Activated B cell treated with CpG ODN at 0.5 μM for 24 hours (primary cell): Measurements from ENCODE around the gene ZBTB14. TPM values are rescaled to one million over a fixed set of nuclear protein-coding genes. Genes with fewer than 3 reads are reported as not detected.
A peak's percentile ranks its signal among the peaks of the same experiment; 100 is the strongest.

Source experiments
- ATAC-seq: fragments of 200-7000 bp; cut with Tn5 transposase; one replicate; pipeline ENCODE4 v1.10.0; 2021; ENCODE audit warnings: low read depth, mild to moderate bottlenecking, moderate library complexity
- CTCF ChIA-PET: fragments of 350-600 bp; sonication (Branson Sonifier 250); formaldehyde crosslinking; loops from one replicate; lab custom pipeline; 2021; ENCODE audit warnings: antibody characterized with exemption; lab: Charles Lee
- POLR2A ChIA-PET: fragments of 350-600 bp; sonication (Branson Sonifier 250); formaldehyde crosslinking; loops from one replicate; lab custom pipeline; 2021; ENCODE audit warnings: antibody characterized with exemption; lab: Charles Lee
- DNase-seq: peaks from one replicate; pipeline ENCODE4 v3.0.0; 2022
- H3K27ac Mint-ChIP-seq: one replicate; pipeline ENCODE4 v1.8.0; 2020; ENCODE audit warnings: mixed read lengths
- H3K27me3 Mint-ChIP-seq: one replicate; pipeline ENCODE4 v1.8.0; 2021; ENCODE audit warnings: mixed read lengths
- H3K36me3 Mint-ChIP-seq: one replicate; pipeline ENCODE4 v1.8.0; 2021; ENCODE audit warnings: low read depth, mixed read lengths
- H3K4me1 Mint-ChIP-seq: one replicate; pipeline ENCODE4 v1.8.0; 2021; ENCODE audit warnings: mixed read lengths
- H3K4me3 Mint-ChIP-seq: one replicate; pipeline ENCODE4 v1.8.0; 2020; ENCODE audit warnings: mild to moderate bottlenecking, mixed read lengths
- H3K9me3 Mint-ChIP-seq: one replicate; pipeline ENCODE4 v1.8.0; 2020; ENCODE audit warnings: mixed read lengths
- CTCF ChIP-seq: fragments of 200-600 bp; IDR thresholded peaks from one replicate; pipeline ENCODE4 v1.8.0; 2022; ENCODE audit warnings: antibody characterized with exemption, mild to moderate bottlenecking
- intact Hi-C: fragments of 100-400 bp; cut with micrococcal nuclease; formaldehyde crosslinking; loops from one replicate; pipeline ENCODE4 v1.15.1; 2024
- total RNA-seq: library from RNA; stranded (reverse); gene quantifications from 2 replicates; pipeline ENCODE4 v1.2.3, GENCODE V29; 2022

Gene ZBTB14
- total RNA-seq, 1 donor from 2014 or later: 19.4 TPM

GRCh38 chr18:5317186-5317585, 21.7 kb upstream of the ZBTB14 start:
- Mint-ChIP-seq H3K4me1 (no peaks in the 10 kb centered on the region), H3K27me3 (no peaks in the 10 kb centered on the region), H3K27ac (no peak overlapping the region), H3K4me3 (no peak overlapping the region), H3K36me3 (no peaks in the 10 kb centered on the region), H3K9me3 (no peaks in the 10 kb centered on the region)
- no peak for TF ChIP-seq CTCF
- POLR2A ChIA-PET: no interaction called here
- CTCF ChIA-PET: no interaction called here
- ATAC-seq (no peak), DNase-seq (no peak)
- intact Hi-C loops: no loop called here

- POLR2A ChIA-PET: no interaction called here
- no peak for TF ChIP-seq CTCF
- Mint-ChIP-seq H3K36me3 (no peaks in the 10 kb centered on the region), H3K9me3 (no peaks in the 10 kb centered on the region), H3K27me3 (no peaks in the 10 kb centered on the region), H3K4me1 (peaks cover 4% of the 10 kb centered on the region), H3K27ac (no peak overlapping the region), H3K4me3 (no peak overlapping the region)
- CTCF ChIA-PET: no interaction called here
- ATAC-seq (no peak), DNase-seq (no peak)
- intact Hi-C loops: no loop called here
Observed at GRCh38 chr18:5315838-5316237, 20.3 kb upstream of the ZBTB14 start.

- Mint-ChIP-seq H3K4me1 (peaks cover 17% of the 10 kb centered on the region), H3K9me3 (no peaks in the 10 kb centered on the region), H3K27ac (no peak overlapping the region), H3K4me3 (no peak overlapping the region), H3K36me3 (no peaks in the 10 kb centered on the region), H3K27me3 (no peaks in the 10 kb centered on the region)
- CTCF ChIA-PET: interaction anchor here (0.8 kb wide), 1 partner anchor 10 kb away, joined by 3 read pairs; no protein-coding TSS in a partner anchor
- DNase-seq (no peak), ATAC-seq (no peak)
- TF ChIP-seq CTCF: no peak
- POLR2A ChIA-PET: interaction anchor here (1.4 to 1.5 kb wide), 2 partner anchors 15 to 16 kb away, joined by 5 to 6 read pairs; partner anchors contain the start of gene ZBTB14
- intact Hi-C loops: no loop called here
Observed at GRCh38 chr18:5311301-5311989, 15.9 kb upstream of the ZBTB14 start.

- peak overlapping the region; percentile 85 for H3K27ac Mint-ChIP-seq
- POLR2A ChIA-PET: interaction anchor here (0.7 to 2.6 kb wide), 3 partner anchors 14 to 72 kb away, joined by 5 to 14 read pairs (median 6); partner anchors contain the start of gene ZBTB14
- ATAC-seq: peak; percentile 95
- CTCF ChIA-PET: interaction anchor here (1.0 kb wide), 1 partner anchor 73 kb away, joined by 5 read pairs; no protein-coding TSS in a partner anchor
- no peak for TF ChIP-seq CTCF
- no peaks in the 10 kb centered on the region for H3K9me3 Mint-ChIP-seq
- intact Hi-C loops: loop anchor here (1.0 kb wide), 2 partner anchors 14 to 72 kb away; no protein-coding TSS in a partner anchor
- peaks cover 17% of the 10 kb centered on the region for H3K4me1 Mint-ChIP-seq
- no peak for DNase-seq
- no peaks in the 10 kb centered on the region for H3K36me3 Mint-ChIP-seq
- no peaks in the 10 kb centered on the region for H3K27me3 Mint-ChIP-seq
- H3K4me3 Mint-ChIP-seq: peak overlapping the region; percentile 69
Observed at GRCh38 chr18:5309888-5310470, 14.5 kb upstream of the ZBTB14 start.

GRCh38 chr18:5305835-5306234, 10.3 kb upstream of the ZBTB14 start:
- H3K4me1 Mint-ChIP-seq: peaks cover 14% of the 10 kb centered on the region
- TF ChIP-seq CTCF: no peak
- ChIA-PET CTCF (no interaction called here), POLR2A (interaction anchor here (1.3 to 2.1 kb wide), 2 partner anchors 9 to 11 kb away, joined by 5 to 8 read pairs; no protein-coding TSS in a partner anchor)
- H3K4me3 Mint-ChIP-seq: no peak overlapping the region
- no peaks in the 10 kb centered on the region for H3K9me3 Mint-ChIP-seq
- intact Hi-C loops: no loop called here
- no peaks in the 10 kb centered on the region for H3K36me3 Mint-ChIP-seq
- ATAC-seq (no peak), DNase-seq (no peak)
- no peak overlapping the region for H3K27ac Mint-ChIP-seq
- peaks cover 11% of the 10 kb centered on the region for H3K27me3 Mint-ChIP-seq
